NCI-H345 treated with DMSO at 0.1 percent for 48 hours (cell line): ENCODE data around the gene CGNL1.

Experiments used
- DNase-seq: peaks from one replicate; lab custom pipeline; 2025; ENCODE audit not compliant: unreplicated experiment; lab: John Stamatoyannopoulos, UW

The CGNL1 gene

GRCh38 chr15:57516327-57517029 lies 140.2 kb downstream of the CGNL1 start:
- DNase-seq: no peak

GRCh38 chr15:57517030-57517671 lies 140.8 kb downstream of the CGNL1 start:
- no peak for DNase-seq

GRCh38 chr15:57518779-57519405 lies 142.6 kb downstream of the CGNL1 start:
- DNase-seq: no peak

- no peak for DNase-seq
These were observed 143.5 kb downstream of the CGNL1 start for GRCh38 chr15:57519806-57520205.

GRCh38 chr15:57521503-57521902 lies 145.2 kb downstream of the CGNL1 start:
- no peak for DNase-seq

GRCh38 chr15:57522148-57522547 lies 145.8 kb downstream of the CGNL1 start:
- DNase-seq: peak; percentile 9

- no peak for DNase-seq
These were observed 149.3 kb downstream of the CGNL1 start for GRCh38 chr15:57525581-57525980.

GRCh38 chr15:57526076-57526475 lies 149.8 kb downstream of the CGNL1 start:
- DNase-seq: no peak

GRCh38 chr15:57526615-57527014 lies 150.3 kb downstream of the CGNL1 start:
- no peak for DNase-seq

GRCh38 chr15:57527382-57528091 lies 151.2 kb downstream of the CGNL1 start:
- DNase-seq: peak; percentile 56

- no peak for DNase-seq
These were observed 152.7 kb downstream of the CGNL1 start for GRCh38 chr15:57528940-57529565.

- DNase-seq: no peak
These were observed 153.4 kb downstream of the CGNL1 start for GRCh38 chr15:57529748-57530147.

- DNase-seq: no peak
These were observed 156.6 kb downstream of the CGNL1 start for GRCh38 chr15:57532731-57533447.

GRCh38 chr15:57533448-57533799 lies 157.1 kb downstream of the CGNL1 start:
- no peak for DNase-seq

- no peak for DNase-seq
These were observed 158.0 kb downstream of the CGNL1 start for GRCh38 chr15:57534281-57534680.

- peak; percentile 35 for DNase-seq
These were observed 160.8 kb downstream of the CGNL1 start for GRCh38 chr15:57537072-57537471.

GRCh38 chr15:57537488-57538264 lies 161.4 kb downstream of the CGNL1 start:
- DNase-seq: no peak

GRCh38 chr15:57538265-57538529 lies 161.9 kb downstream of the CGNL1 start:
- no peak for DNase-seq

GRCh38 chr15:57538821-57539220 lies 162.5 kb downstream of the CGNL1 start:
- DNase-seq: no peak

- no peak for DNase-seq
These were observed 163.9 kb downstream of the CGNL1 start for GRCh38 chr15:57540211-57540610.
